Measurements from ENCODE around the gene BCO1.

The BCO1 gene

GRCh38 chr16:81318711-81319110 is 80.2 kb downstream of the BCO1 start:
- DNase-seq (ENCODE audit: low read depth), result no peak

GRCh38 chr16:81319221-81319912 is 80.9 kb downstream of the BCO1 start:
- no peak for DNase-seq (ENCODE audit: low read depth)

GRCh38 chr16:81321039-81321438 is 82.5 kb downstream of the BCO1 start:
- no peak for DNase-seq (ENCODE audit: low read depth)

GRCh38 chr16:81321536-81321935 is 83.0 kb downstream of the BCO1 start:
- DNase-seq (ENCODE audit: low read depth), result no peak

- DNase-seq (ENCODE audit: low read depth), result no peak
These were observed 86.3 kb downstream of the BCO1 start for GRCh38 chr16:81324808-81325207.

GRCh38 chr16:81327011-81327410 is 88.5 kb downstream of the BCO1 start:
- no peak for DNase-seq (ENCODE audit: low read depth)

- DNase-seq (ENCODE audit: low read depth), result no peak
These were observed 89.1 kb downstream of the BCO1 start for GRCh38 chr16:81327447-81328196.

GRCh38 chr16:81329947-81330346 is 91.5 kb downstream of the BCO1 start:
- no peak for DNase-seq (ENCODE audit: low read depth)

GRCh38 chr16:81333356-81333755 is 94.9 kb downstream of the BCO1 start:
- no peak for DNase-seq (ENCODE audit: low read depth)

- DNase-seq (ENCODE audit: low read depth), result no peak
These were observed 97.2 kb downstream of the BCO1 start for GRCh38 chr16:81335669-81336068.

GRCh38 chr16:81337097-81337496 is 98.6 kb downstream of the BCO1 start:
- no peak for DNase-seq (ENCODE audit: low read depth)

Data from activated T-cell treated with anti-CD3 and anti-CD28 coated beads for 1 hour (primary cell).